HepG2 (cell line): ENCODE data around the gene COA1. TPM values are rescaled to one million over a fixed set of nuclear protein-coding genes. Genes with fewer than 3 reads are reported as not detected.

Source experiments
- ATM ChIP-seq: fragments of 450-650 bp; IDR thresholded peaks from 2 replicates; pipeline ENCODE4 v1.7.1; 2017; ENCODE audit warnings: mild to moderate bottlenecking, borderline replicate concordance
- CHD4 ChIP-seq: fragments of 200-600 bp; sonication (generic); IDR thresholded peaks from 2 replicates; pipeline ENCODE4 v1.7.0; 2017; ENCODE audit warnings: mild to moderate bottlenecking, low read length, borderline replicate concordance
- CSRNP1 ChIP-seq: sonication (generic); formaldehyde crosslinking; IDR thresholded peaks from 2 replicates; pipeline ENCODE4 v1.8.1; 2023; ENCODE audit warnings: mild to moderate bottlenecking, missing genetic modification reagents
- ELF3 ChIP-seq: IDR thresholded peaks from 2 replicates; pipeline ENCODE4 v1.6.1; 2016; ENCODE audit warnings: missing genetic modification reagents, missing compliant biosample characterization
- PAXIP1 ChIP-seq: sonication (generic); formaldehyde crosslinking; conservative IDR thresholded peaks from 2 replicates; pipeline ENCODE4 v1.4.0; 2020; ENCODE audit warnings: mild to moderate bottlenecking, missing genetic modification reagents, moderate library complexity
- POLR2AphosphoS5 ChIP-seq: IDR thresholded peaks from 2 replicates; pipeline ENCODE4 v1.6.1; 2012; ENCODE audit warnings: low read depth, low read length
- RNF2 ChIP-seq: fragments of 450-650 bp; conservative IDR thresholded peaks from 2 replicates; pipeline ENCODE4 v1.6.1; 2016; ENCODE audit warnings: low read depth
- ZBTB44 ChIP-seq: sonication (generic); formaldehyde crosslinking; IDR thresholded peaks from 2 replicates; pipeline ENCODE4 v1.4.0; 2020; ENCODE audit warnings: missing genetic modification reagents
- ZFX ChIP-seq: sonication (generic); formaldehyde crosslinking; IDR thresholded peaks from 2 replicates; pipeline ENCODE4 v1.4.0; 2020; ENCODE audit warnings: mild to moderate bottlenecking, low read depth, missing genetic modification reagents, moderate library complexity
- ZMAT5 ChIP-seq: sonication (generic); formaldehyde crosslinking; IDR thresholded peaks from 2 replicates; pipeline ENCODE4 v1.5.0; 2020; ENCODE audit warnings: mild to moderate bottlenecking, low read depth, missing genetic modification reagents, borderline replicate concordance
- ZNF143 ChIP-seq: sonication (generic); formaldehyde crosslinking; IDR thresholded peaks from 2 replicates; pipeline ENCODE4 v1.4.0; 2020; ENCODE audit warnings: missing genetic modification reagents
- ZNF350 ChIP-seq: sonication (generic); formaldehyde crosslinking; IDR thresholded peaks from 2 replicates; pipeline ENCODE4 v1.4.0; 2020; ENCODE audit warnings: mild to moderate bottlenecking, low read depth, missing genetic modification reagents, borderline replicate concordance
- polyA plus RNA-seq, 8 experiments: library from polyadenylated mRNA; depleted of rRNA in 3 of 8; stranded (reverse) in 7 of 8; unstranded in 1 of 8; fragments of >200 nt; fragmentation: Illumina TruSeq in 4 of 8; extraction: Trizol in 4 of 8; gene quantifications; 2 replicates each; pipeline versions ENCODE4 v1.2.1 to v1.2.3, GENCODE V29; 2011 to 2016; ENCODE audit warnings: low read depth in 4 of 8, missing spikeins in 1 of 8, mixed read lengths in 1 of 8; ENCODE audit not compliant: insufficient read depth in 1 of 8
- total RNA-seq, 5 experiments: library from RNA; depleted of rRNA; stranded (reverse); fragments of >200 nt; fragmentation: Illumina TruSeq; extraction: Trizol; gene quantifications; 2 replicates each; pipeline ENCODE4 v1.2.3, GENCODE V29; 2016; ENCODE audit warnings: low read depth in 1 of 5
- TF ChIP-seq, protein P1 (sequence below): sonication (generic); formaldehyde crosslinking; IDR thresholded peaks from 2 replicates; pipeline ENCODE4 v1.4.0; 2020; ENCODE audit warnings: mild to moderate bottlenecking, low read depth, missing genetic modification reagents
- TF ChIP-seq, protein P2 (sequence below): sonication (generic); formaldehyde crosslinking; IDR thresholded peaks from 2 replicates; pipeline ENCODE4 v1.4.0; 2020; ENCODE audit warnings: missing genetic modification reagents, low read depth, mild to moderate bottlenecking, borderline replicate concordance
- TF ChIP-seq, protein P3 (sequence below): sonication (generic); formaldehyde crosslinking; IDR thresholded peaks from 2 replicates; pipeline ENCODE4 v1.4.0; 2020; ENCODE audit warnings: missing genetic modification reagents, borderline replicate concordance

The COA1 gene
- total and polyA plus RNA-seq, 2 of the 13 experiments (the other 11 are each of a cell fraction or from before 2014, with no cell fraction given), result 33.2 to 65.7 TPM

GRCh38 chr7:43729214-43729923 is at the start of gene COA1 (continued):
- TF ChIP-seq CSRNP1 (peak; percentile 71), ZNF350 (CRISPR knock-in tag) (peak; percentile 91), RNF2 (no peak), ELF3 (0 out of 2 replicates have a peak, but pooled peaks have one; percentile 28), ZFX (CRISPR knock-in tag) (peak; percentile 88), ZBTB44 (CRISPR knock-in tag) (no peak), CHD4 (no peak), ZMAT5 (no peak), ATM (no peak), ZNF143 (CRISPR knock-in tag) (peak; percentile 68), POLR2AphosphoS5 (peak; percentile 96), PAXIP1 (peak; percentile 31; the same call in 1 of the 2 replicates)
- TF ChIP-seq, protein P1, sequence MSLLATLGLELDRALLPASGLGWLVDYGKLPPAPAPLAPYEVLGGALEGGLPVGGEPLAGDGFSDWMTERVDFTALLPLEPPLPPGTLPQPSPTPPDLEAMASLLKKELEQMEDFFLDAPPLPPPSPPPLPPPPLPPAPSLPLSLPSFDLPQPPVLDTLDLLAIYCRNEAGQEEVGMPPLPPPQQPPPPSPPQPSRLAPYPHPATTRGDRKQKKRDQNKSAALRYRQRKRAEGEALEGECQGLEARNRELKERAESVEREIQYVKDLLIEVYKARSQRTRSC (CRISPR knock-in tag), result 0 out of 2 replicates have a peak, but pooled peaks have one; percentile 28
- TF ChIP-seq, protein P2, sequence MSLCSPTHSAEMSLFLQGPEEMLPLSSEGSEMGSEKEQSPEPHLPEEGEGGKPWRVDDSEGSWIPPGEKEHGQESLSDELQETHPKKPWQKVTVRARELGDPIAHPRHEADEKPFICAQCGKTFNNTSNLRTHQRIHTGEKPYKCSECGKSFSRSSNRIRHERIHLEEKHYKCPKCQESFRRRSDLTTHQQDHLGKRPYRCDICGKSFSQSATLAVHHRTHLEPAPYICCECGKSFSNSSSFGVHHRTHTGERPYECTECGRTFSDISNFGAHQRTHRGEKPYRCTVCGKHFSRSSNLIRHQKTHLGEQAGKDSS (CRISPR knock-in tag), result no peak; the same call in 1 of the 2 replicates
- TF ChIP-seq, protein P3, sequence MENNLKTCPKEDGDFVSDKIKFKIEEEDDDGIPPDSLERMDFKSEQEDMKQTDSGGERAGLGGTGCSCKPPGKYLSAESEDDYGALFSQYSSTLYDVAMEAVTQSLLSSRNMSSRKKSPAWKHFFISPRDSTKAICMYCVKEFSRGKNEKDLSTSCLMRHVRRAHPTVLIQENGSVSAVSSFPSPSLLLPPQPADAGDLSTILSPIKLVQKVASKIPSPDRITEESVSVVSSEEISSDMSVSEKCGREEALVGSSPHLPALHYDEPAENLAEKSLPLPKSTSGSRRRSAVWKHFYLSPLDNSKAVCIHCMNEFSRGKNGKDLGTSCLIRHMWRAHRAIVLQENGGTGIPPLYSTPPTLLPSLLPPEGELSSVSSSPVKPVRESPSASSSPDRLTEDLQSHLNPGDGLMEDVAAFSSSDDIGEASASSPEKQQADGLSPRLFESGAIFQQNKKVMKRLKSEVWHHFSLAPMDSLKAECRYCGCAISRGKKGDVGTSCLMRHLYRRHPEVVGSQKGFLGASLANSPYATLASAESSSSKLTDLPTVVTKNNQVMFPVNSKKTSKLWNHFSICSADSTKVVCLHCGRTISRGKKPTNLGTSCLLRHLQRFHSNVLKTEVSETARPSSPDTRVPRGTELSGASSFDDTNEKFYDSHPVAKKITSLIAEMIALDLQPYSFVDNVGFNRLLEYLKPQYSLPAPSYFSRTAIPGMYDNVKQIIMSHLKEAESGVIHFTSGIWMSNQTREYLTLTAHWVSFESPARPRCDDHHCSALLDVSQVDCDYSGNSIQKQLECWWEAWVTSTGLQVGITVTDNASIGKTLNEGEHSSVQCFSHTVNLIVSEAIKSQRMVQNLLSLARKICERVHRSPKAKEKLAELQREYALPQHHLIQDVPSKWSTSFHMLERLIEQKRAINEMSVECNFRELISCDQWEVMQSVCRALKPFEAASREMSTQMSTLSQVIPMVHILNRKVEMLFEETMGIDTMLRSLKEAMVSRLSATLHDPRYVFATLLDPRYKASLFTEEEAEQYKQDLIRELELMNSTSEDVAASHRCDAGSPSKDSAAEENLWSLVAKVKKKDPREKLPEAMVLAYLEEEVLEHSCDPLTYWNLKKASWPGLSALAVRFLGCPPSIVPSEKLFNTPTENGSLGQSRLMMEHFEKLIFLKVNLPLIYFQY, result peak; percentile 48; the same call in 1 of the 2 replicates
